Tibial nerve (tissue), 4 donors: Measurements from ENCODE around the gene HPSE2.

Source experiments
- EP300 ChIP-seq, 2 donors: sonication (generic); formaldehyde crosslinking; IDR thresholded peaks; one replicate each; pipeline ENCODE4 v1.6.1; 2017; ENCODE audit warnings: antibody characterized with exemption in 2 of 2, mild to moderate bottlenecking in 1 of 2
- POLR2A ChIP-seq, 2 donors: fragments of 450-650 bp; IDR thresholded peaks; one replicate each; pipeline ENCODE4 v1.6.1; 2017; ENCODE audit warnings: antibody characterized with exemption in 2 of 2, mild to moderate bottlenecking in 2 of 2, moderate library complexity in 2 of 2
- TF ChIP-seq, protein P1 (sequence below), 5 experiments: fragments of 200-600 bp in 3 of 5; fragments of 450-650 bp in 2 of 5; sonication (generic) in 3 of 5; IDR thresholded peaks; one replicate each; pipeline ENCODE4 v1.5.1; 2016 to 2019; ENCODE audit warnings: antibody characterized with exemption in 5 of 5, mild to moderate bottlenecking in 3 of 5, moderate library complexity in 2 of 5

DNA sequence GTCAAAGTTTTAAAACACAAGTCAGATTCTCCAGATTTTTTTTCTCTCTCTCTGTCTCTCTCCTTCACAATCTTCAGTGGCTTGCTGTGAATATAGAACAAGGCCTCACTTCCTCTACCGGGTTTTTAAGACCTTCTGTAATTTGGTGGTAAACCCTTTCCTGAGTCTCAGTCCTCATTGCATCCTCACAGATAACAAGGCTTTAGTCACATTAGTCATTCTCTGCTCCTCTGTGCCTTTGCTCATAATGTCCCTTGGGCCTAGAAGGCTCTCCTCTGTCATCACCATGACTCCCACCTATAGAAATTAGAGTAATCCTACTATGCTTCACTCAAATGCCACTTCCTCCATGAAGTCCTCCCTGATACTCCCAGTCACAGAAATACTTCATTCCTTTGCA, 616.2 kb downstream of the HPSE2 start:
- TF ChIP-seq, protein P1, sequence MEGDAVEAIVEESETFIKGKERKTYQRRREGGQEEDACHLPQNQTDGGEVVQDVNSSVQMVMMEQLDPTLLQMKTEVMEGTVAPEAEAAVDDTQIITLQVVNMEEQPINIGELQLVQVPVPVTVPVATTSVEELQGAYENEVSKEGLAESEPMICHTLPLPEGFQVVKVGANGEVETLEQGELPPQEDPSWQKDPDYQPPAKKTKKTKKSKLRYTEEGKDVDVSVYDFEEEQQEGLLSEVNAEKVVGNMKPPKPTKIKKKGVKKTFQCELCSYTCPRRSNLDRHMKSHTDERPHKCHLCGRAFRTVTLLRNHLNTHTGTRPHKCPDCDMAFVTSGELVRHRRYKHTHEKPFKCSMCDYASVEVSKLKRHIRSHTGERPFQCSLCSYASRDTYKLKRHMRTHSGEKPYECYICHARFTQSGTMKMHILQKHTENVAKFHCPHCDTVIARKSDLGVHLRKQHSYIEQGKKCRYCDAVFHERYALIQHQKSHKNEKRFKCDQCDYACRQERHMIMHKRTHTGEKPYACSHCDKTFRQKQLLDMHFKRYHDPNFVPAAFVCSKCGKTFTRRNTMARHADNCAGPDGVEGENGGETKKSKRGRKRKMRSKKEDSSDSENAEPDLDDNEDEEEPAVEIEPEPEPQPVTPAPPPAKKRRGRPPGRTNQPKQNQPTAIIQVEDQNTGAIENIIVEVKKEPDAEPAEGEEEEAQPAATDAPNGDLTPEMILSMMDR (IDR thresholded peaks at IDR 0.05), result no peak
- no peak for TF ChIP-seq EP300 (IDR thresholded peaks at IDR 0.05)
- TF ChIP-seq POLR2A (IDR thresholded peaks at IDR 0.05), result no peak
